NOMO-1 treated with DMSO at 0.1 percent for 48 hours (cell line): Measurements from ENCODE around the gene DLG2.

Experiments
- DNase-seq: peaks from one replicate; lab custom pipeline; 2025; ENCODE audit not compliant: unreplicated experiment; lab: John Stamatoyannopoulos, UW

DLG2 gene

GRCh38 chr11:83680321-83680720, 1946.8 kb downstream of the DLG2 start:
- DNase-seq = no peak

GRCh38 chr11:83678831-83679584, 1948.1 kb downstream of the DLG2 start:
- no peak for DNase-seq

- no peak for DNase-seq
Observed at GRCh38 chr11:83677730-83678129, 1949.4 kb downstream of the DLG2 start.

- no peak for DNase-seq
Observed at GRCh38 chr11:83676056-83676601, 1951.0 kb downstream of the DLG2 start.

- no peak for DNase-seq
Observed at GRCh38 chr11:83674102-83674896, 1952.8 kb downstream of the DLG2 start.

GRCh38 chr11:83671289-83671688, 1955.9 kb downstream of the DLG2 start:
- DNase-seq = no peak

- DNase-seq = no peak
Observed at GRCh38 chr11:83666149-83666548, 1961.0 kb downstream of the DLG2 start.

GRCh38 chr11:83663988-83664387, 1963.2 kb downstream of the DLG2 start:
- DNase-seq = no peak

- DNase-seq = no peak
Observed at GRCh38 chr11:83663446-83663845, 1963.7 kb downstream of the DLG2 start.

- no peak for DNase-seq
Observed at GRCh38 chr11:83662494-83662893, 1964.7 kb downstream of the DLG2 start.

- no peak for DNase-seq
Observed at GRCh38 chr11:83661491-83662350, 1965.4 kb downstream of the DLG2 start.

- no peak for DNase-seq
Observed at GRCh38 chr11:83659466-83659865, 1967.7 kb downstream of the DLG2 start.

- no peak for DNase-seq
Observed at GRCh38 chr11:83656796-83657330, 1970.3 kb downstream of the DLG2 start.

- DNase-seq = no peak
Observed at GRCh38 chr11:83655976-83656375, 1971.2 kb downstream of the DLG2 start.

- DNase-seq = no peak
Observed at GRCh38 chr11:83649528-83649855, 1977.7 kb downstream of the DLG2 start.

- no peak for DNase-seq
Observed at GRCh38 chr11:83648610-83649527, 1978.3 kb downstream of the DLG2 start.

- no peak for DNase-seq
Observed at GRCh38 chr11:83645561-83645960, 1981.6 kb downstream of the DLG2 start.

GRCh38 chr11:83643115-83643514, 1984.0 kb downstream of the DLG2 start:
- DNase-seq = peak; percentile 7

- no peak for DNase-seq
Observed at GRCh38 chr11:83642500-83642899, 1984.6 kb downstream of the DLG2 start.

GRCh38 chr11:83641511-83641910, 1985.6 kb downstream of the DLG2 start:
- DNase-seq = no peak
